Neural cell (in vitro differentiated cells): Measurements from ENCODE around the gene ZKSCAN1. TPM values are rescaled to one million over a fixed set of nuclear protein-coding genes. Genes with fewer than 3 reads are reported as not detected.
"Not testable (repeated sequence)": the region's sequence is repeated elsewhere in the genome, so short reads cannot be mapped to it uniquely, and the experiment has no call there.

Experiments used
- H2AFZ ChIP-seq: fragments of 200-600, 300-800 bp; sonication (generic), shearing (Covaris generic); 2 replicates; pipeline ENCODE4 v1.6.0; 2014; ENCODE audit warnings: low read depth, mild to moderate bottlenecking, antibody characterized with exemption, low read length, moderate library complexity
- H3F3A ChIP-seq: fragments of 200-600 bp; shearing (Covaris generic); 2 replicates; pipeline ENCODE4 v1.6.1; 2016; ENCODE audit warnings: mild to moderate bottlenecking, moderate library complexity, mixed read lengths, antibody characterized with exemption, low read length; ENCODE audit not compliant: insufficient read depth, poor library complexity, severe bottlenecking
- H3K27ac ChIP-seq: fragments of 200-600, 300-800 bp; sonication (generic), shearing (Covaris generic); 2 replicates; pipeline ENCODE4 v1.5.1; 2014; ENCODE audit warnings: mild to moderate bottlenecking, low read length, moderate library complexity
- H3K27me3 ChIP-seq: fragments of 300-800, 200-600 bp; sonication (generic), shearing (Covaris generic); 2 replicates; pipeline ENCODE4 v1.6.0; 2014; ENCODE audit warnings: mild to moderate bottlenecking, low read depth, low read length, moderate library complexity; ENCODE audit not compliant: insufficient read depth
- H3K36me3 ChIP-seq: fragments of 300-800, 200-600 bp; sonication (generic), shearing (Covaris generic); 2 replicates; pipeline ENCODE4 v1.5.1; 2014; ENCODE audit warnings: mild to moderate bottlenecking, antibody characterized with exemption, low read length, moderate library complexity; ENCODE audit not compliant: insufficient read depth
- H3K4me2 ChIP-seq: fragments of 300-800, 200-600 bp; sonication (generic), shearing (Covaris generic); 2 replicates; pipeline ENCODE4 v1.6.0; 2014; ENCODE audit warnings: mild to moderate bottlenecking, low read length
- H3K4me3 ChIP-seq: fragments of 300-800, 200-600 bp; sonication (generic), shearing (Covaris generic); 2 replicates; pipeline ENCODE4 v1.5.1; 2014; ENCODE audit warnings: mild to moderate bottlenecking, low read length, moderate library complexity
- H3K79me2 ChIP-seq: fragments of 200-600 bp; shearing (Covaris generic); replicated peaks from 2 replicates; pipeline ENCODE4 v1.6.0; 2014; ENCODE audit warnings: mild to moderate bottlenecking, low read length, moderate library complexity; ENCODE audit not compliant: insufficient read depth
- H3K9ac ChIP-seq: fragments of 300-800, 200-600 bp; sonication (generic), shearing (Covaris generic); 2 replicates; pipeline ENCODE4 v1.6.1; 2016; ENCODE audit warnings: mild to moderate bottlenecking, low read length, mixed read lengths
- H3K9me2 ChIP-seq: fragments of 200-600 bp; shearing (Covaris generic); 2 replicates; pipeline ENCODE4 v1.6.1; 2016; ENCODE audit warnings: mild to moderate bottlenecking, low read length, mixed read lengths; ENCODE audit not compliant: insufficient read depth
- H3K9me3 ChIP-seq: fragments of 200-600, 300-800 bp; sonication (generic), shearing (Covaris generic); 2 replicates; pipeline ENCODE4 v1.6.1; 2016; ENCODE audit warnings: mild to moderate bottlenecking, mixed run types, low read length, moderate library complexity, mixed read lengths
- H4K20me1 ChIP-seq: fragments of 200-600 bp; shearing (Covaris generic); 2 replicates; pipeline ENCODE4 v1.6.1; 2016; ENCODE audit warnings: mild to moderate bottlenecking, mixed run types; ENCODE audit not compliant: insufficient read depth
- EP300 ChIP-seq: fragments of 450-650 bp; conservative IDR thresholded peaks from 2 replicates; pipeline ENCODE4 v1.6.1; 2014; ENCODE audit warnings: antibody characterized with exemption, mild to moderate bottlenecking, moderate library complexity; ENCODE audit not compliant: poor library complexity, severe bottlenecking
- EZH2 ChIP-seq: fragments of 200-600, 300-800 bp; shearing (Covaris generic), sonication (generic); IDR thresholded peaks from 2 replicates; pipeline ENCODE4 v1.6.1; 2014; ENCODE audit warnings: antibody characterized with exemption, low read length, borderline replicate concordance, mild to moderate bottlenecking; ENCODE audit not compliant: insufficient read depth, poor library complexity, severe bottlenecking
- MXI1 ChIP-seq: fragments of 450-650 bp; conservative IDR thresholded peaks from 2 replicates; pipeline ENCODE4 v1.6.1; 2014; ENCODE audit warnings: antibody characterized with exemption, mild to moderate bottlenecking; ENCODE audit not compliant: poor library complexity, severe bottlenecking
- POLR2AphosphoS5 ChIP-seq: IDR thresholded peaks from 2 replicates; pipeline ENCODE4 v1.6.1; 2012
- RAD21 ChIP-seq: fragments of 450-650 bp; conservative IDR thresholded peaks from 2 replicates; pipeline ENCODE4 v1.6.1; 2014; ENCODE audit warnings: antibody characterized with exemption, mild to moderate bottlenecking, moderate library complexity
- polyA plus RNA-seq: library from polyadenylated mRNA; depleted of rRNA; stranded (reverse); fragments of >200 nt; gene quantifications from 2 replicates; pipeline ENCODE4 v1.2.3, GENCODE V29; 2014
- TF ChIP-seq, protein P1 (sequence below): IDR thresholded peaks from 2 replicates; pipeline ENCODE4 v1.6.1; 2012; ENCODE audit warnings: borderline replicate concordance
- TF ChIP-seq, protein P2 (sequence below): fragments of 450-650 bp; IDR thresholded peaks from 2 replicates; pipeline ENCODE4 v1.5.1; 2014; ENCODE audit warnings: antibody characterized with exemption, mild to moderate bottlenecking, moderate library complexity; ENCODE audit not compliant: poor library complexity, severe bottlenecking

ZKSCAN1 gene
- polyA plus RNA-seq, 1 donor from 2014 or later: 26.6 TPM

DNA sequence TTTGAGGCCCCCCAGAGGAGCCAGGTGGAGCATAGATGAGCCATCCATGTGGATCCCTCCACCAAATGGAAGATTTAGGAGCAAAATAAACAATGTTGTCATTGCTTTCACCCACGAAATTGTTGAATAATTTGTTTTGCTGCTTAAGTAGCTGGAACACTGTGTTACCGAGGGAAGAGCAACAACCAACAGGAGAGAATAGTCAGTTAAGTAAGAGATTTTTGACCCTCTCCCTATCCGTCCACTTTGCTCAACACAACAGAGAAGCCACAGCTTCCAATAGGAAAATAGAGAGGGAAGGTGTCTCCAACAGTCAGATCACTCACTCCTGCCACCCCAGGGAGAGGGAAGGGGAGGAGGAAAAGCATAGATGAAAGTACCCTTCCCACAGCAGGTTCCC is 3.9 kb upstream of the ZKSCAN1 start:
- no peak for TF ChIP-seq RAD21
- no peak for TF ChIP-seq EZH2
- TF ChIP-seq POLR2AphosphoS5: no peak
- TF ChIP-seq, protein P1, sequence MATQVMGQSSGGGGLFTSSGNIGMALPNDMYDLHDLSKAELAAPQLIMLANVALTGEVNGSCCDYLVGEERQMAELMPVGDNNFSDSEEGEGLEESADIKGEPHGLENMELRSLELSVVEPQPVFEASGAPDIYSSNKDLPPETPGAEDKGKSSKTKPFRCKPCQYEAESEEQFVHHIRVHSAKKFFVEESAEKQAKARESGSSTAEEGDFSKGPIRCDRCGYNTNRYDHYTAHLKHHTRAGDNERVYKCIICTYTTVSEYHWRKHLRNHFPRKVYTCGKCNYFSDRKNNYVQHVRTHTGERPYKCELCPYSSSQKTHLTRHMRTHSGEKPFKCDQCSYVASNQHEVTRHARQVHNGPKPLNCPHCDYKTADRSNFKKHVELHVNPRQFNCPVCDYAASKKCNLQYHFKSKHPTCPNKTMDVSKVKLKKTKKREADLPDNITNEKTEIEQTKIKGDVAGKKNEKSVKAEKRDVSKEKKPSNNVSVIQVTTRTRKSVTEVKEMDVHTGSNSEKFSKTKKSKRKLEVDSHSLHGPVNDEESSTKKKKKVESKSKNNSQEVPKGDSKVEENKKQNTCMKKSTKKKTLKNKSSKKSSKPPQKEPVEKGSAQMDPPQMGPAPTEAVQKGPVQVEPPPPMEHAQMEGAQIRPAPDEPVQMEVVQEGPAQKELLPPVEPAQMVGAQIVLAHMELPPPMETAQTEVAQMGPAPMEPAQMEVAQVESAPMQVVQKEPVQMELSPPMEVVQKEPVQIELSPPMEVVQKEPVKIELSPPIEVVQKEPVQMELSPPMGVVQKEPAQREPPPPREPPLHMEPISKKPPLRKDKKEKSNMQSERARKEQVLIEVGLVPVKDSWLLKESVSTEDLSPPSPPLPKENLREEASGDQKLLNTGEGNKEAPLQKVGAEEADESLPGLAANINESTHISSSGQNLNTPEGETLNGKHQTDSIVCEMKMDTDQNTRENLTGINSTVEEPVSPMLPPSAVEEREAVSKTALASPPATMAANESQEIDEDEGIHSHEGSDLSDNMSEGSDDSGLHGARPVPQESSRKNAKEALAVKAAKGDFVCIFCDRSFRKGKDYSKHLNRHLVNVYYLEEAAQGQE: no peak
- H2AFZ ChIP-seq: no peak overlapping the region

DNA sequence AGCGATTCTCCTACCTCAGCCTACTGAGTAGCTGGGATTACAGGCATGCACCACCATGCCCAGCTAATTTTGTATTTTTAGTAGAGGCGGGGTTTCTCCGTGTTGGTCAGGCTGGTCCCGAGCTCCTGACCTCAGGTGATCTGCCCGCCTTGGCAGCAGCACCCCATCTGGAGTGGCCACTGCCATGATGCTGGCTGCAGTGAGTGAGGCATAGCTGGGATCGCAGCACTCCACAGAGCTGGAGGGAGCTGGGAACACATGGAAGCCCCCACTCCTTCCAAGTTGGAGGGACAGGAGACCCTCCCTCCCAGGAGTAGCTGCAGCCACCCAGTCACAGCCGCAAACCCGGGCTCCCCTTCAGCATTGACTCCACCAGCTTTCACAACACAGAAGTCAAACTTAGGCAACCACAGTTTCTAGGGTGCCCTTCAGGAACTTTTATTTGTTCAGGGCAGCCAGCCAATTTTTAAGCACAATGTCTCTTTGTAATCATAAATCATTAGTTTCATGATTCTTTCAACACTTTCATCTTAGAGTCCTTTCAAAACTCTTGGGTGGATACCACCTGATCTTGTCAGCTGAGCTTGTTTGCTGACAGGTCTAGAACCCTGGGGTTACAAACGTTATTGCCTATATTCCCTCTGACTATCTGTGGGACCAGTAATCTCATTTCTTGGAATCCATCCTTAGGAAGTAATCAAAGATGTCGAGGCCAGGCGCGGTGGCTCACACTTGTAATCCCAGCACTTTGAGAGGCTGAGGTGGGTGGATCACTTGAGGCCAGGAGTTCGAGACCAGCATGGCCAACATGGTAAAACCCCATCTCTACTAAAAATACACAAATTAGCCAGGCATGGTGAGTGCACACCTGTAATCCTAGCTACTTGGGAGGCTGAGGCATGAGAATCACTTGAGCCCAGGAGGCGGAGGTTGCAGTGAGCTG is 2.7 kb upstream of the ZKSCAN1 start:
- not testable (repeated sequence) for H3K9ac ChIP-seq, H3K27ac ChIP-seq, H3K9me2 ChIP-seq

More for the DNA sequence above, 3.9 kb upstream of the ZKSCAN1 start:
- Histone ChIP-seq H3K27ac (no peak overlapping the region), H3K9me2 (no peaks in the 10 kb centered on the region), H4K20me1 (no peaks in the 10 kb centered on the region), H3K36me3 (no peaks in the 10 kb centered on the region), H3K79me2 (peaks cover 9% of the 10 kb centered on the region), H3K27me3 (no peaks in the 10 kb centered on the region), H3K4me2 (no peak overlapping the region), H3K9ac (no peak overlapping the region), H3K9me3 (no peaks in the 10 kb centered on the region), H3K4me3 (no peak overlapping the region), H3F3A (no peaks in the 10 kb centered on the region)

DNA sequence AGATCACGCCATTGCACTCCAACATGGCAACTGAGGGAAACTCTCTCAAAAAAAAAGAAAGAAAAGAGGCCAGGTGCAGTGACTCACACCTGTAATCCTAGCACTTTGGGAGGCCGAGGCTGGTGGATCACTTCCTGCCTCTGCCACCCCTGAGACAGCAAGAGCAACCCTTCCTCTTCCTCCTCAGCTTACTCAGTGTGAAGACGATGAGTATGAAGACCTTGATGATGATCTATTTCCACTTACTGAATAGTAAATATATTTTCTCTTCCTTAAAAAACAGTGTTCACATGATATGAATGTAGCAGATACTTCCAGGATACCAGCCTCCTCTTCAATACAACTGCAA is 2.1 kb upstream of the ZKSCAN1 start:
- Histone ChIP-seq H4K20me1 (no peaks in the 10 kb centered on the region), H3K4me2 (no peak overlapping the region), H3K27ac (no peak overlapping the region), H2AFZ (no peak overlapping the region), H3K9ac (no peak overlapping the region), H3K9me2 (no peaks in the 10 kb centered on the region), H3K36me3 (no peaks in the 10 kb centered on the region), H3K4me3 (no peak overlapping the region), H3K79me2 (peaks cover 27% of the 10 kb centered on the region), H3K27me3 (no peaks in the 10 kb centered on the region), H3F3A (no peaks in the 10 kb centered on the region), H3K9me3 (no peaks in the 10 kb centered on the region)
- TF ChIP-seq EZH2: no peak
- no peak for TF ChIP-seq MXI1
- TF ChIP-seq, protein P1: no peak
- TF ChIP-seq EP300: no peak
- no peak for TF ChIP-seq POLR2AphosphoS5
- TF ChIP-seq, protein P2, sequence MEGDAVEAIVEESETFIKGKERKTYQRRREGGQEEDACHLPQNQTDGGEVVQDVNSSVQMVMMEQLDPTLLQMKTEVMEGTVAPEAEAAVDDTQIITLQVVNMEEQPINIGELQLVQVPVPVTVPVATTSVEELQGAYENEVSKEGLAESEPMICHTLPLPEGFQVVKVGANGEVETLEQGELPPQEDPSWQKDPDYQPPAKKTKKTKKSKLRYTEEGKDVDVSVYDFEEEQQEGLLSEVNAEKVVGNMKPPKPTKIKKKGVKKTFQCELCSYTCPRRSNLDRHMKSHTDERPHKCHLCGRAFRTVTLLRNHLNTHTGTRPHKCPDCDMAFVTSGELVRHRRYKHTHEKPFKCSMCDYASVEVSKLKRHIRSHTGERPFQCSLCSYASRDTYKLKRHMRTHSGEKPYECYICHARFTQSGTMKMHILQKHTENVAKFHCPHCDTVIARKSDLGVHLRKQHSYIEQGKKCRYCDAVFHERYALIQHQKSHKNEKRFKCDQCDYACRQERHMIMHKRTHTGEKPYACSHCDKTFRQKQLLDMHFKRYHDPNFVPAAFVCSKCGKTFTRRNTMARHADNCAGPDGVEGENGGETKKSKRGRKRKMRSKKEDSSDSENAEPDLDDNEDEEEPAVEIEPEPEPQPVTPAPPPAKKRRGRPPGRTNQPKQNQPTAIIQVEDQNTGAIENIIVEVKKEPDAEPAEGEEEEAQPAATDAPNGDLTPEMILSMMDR: no peak

More for the DNA sequence above, 2.7 kb upstream of the ZKSCAN1 start:
- not testable (repeated sequence) for H3K9me3 ChIP-seq, H3K36me3 ChIP-seq, H2AFZ ChIP-seq, H3K4me2 ChIP-seq, H3K27me3 ChIP-seq, H4K20me1 ChIP-seq, H3K4me3 ChIP-seq, H3F3A ChIP-seq
- peaks cover 20% of the 10 kb centered on the region for H3K79me2 ChIP-seq
